H9 (cell line): Measurements from ENCODE around the gene FRY. TPM values are rescaled to one million over a fixed set of nuclear protein-coding genes. Genes with fewer than 3 reads are reported as not detected.

ENCODE experiments used
- DNase-seq: peaks from one replicate; pipeline ENCODE4 v3.0.0-alpha.2; 2017
- H2AFZ ChIP-seq: one replicate; pipeline ENCODE4 v1.6.1; 2013; ENCODE audit warnings: mild to moderate bottlenecking, low read length, control low read depth, moderate library complexity
- H2AK5ac ChIP-seq: 2 replicates; pipeline ENCODE4 v1.6.1; 2013; ENCODE audit warnings: low read length, control low read depth, mixed read lengths; ENCODE audit not compliant: insufficient read length
- H2BK120ac ChIP-seq: one replicate; pipeline ENCODE4 v1.6.1; 2013; ENCODE audit warnings: low read depth, mild to moderate bottlenecking, low read length, control low read depth, inconsistent platforms; ENCODE audit not compliant: poor library complexity, severe bottlenecking
- H2BK12ac ChIP-seq: 2 replicates; pipeline ENCODE4 v1.6.1; 2013; ENCODE audit warnings: low read length, control low read depth, mixed read lengths, low read depth; ENCODE audit not compliant: insufficient read length
- H2BK15ac ChIP-seq: 2 replicates; pipeline ENCODE4 v1.6.1; 2013; ENCODE audit warnings: low read depth, low read length, control low read depth
- H2BK20ac ChIP-seq: one replicate; pipeline ENCODE4 v1.6.1; 2013; ENCODE audit warnings: low read depth, mild to moderate bottlenecking, low read length, control low read depth, inconsistent platforms; ENCODE audit not compliant: poor library complexity, severe bottlenecking
- H2BK5ac ChIP-seq: 2 replicates; pipeline ENCODE4 v1.6.1; 2013; ENCODE audit warnings: low read length, control low read depth, mixed read lengths; ENCODE audit not compliant: insufficient read length
- H3K14ac ChIP-seq: 2 replicates; pipeline ENCODE4 v1.6.1; 2013; ENCODE audit warnings: low read length, control low read depth; ENCODE audit not compliant: insufficient read depth
- H3K18ac ChIP-seq: 2 replicates; pipeline ENCODE4 v1.6.1; 2013; ENCODE audit warnings: low read depth, mild to moderate bottlenecking, mixed read lengths, low read length, control low read depth; ENCODE audit not compliant: insufficient read length
- H3K23ac ChIP-seq: 2 replicates; pipeline ENCODE4 v1.6.1; 2013; ENCODE audit warnings: low read length, control low read depth, mixed read lengths, low read depth; ENCODE audit not compliant: insufficient read length
- H3K23me2 ChIP-seq: 2 replicates; pipeline ENCODE4 v1.6.1; 2013; ENCODE audit warnings: low read depth, mild to moderate bottlenecking, mixed read lengths, low read length, control low read depth; ENCODE audit not compliant: insufficient read length, poor library complexity, severe bottlenecking
- H3K27ac ChIP-seq: 2 replicates; pipeline ENCODE4 v1.5.1; 2013; ENCODE audit warnings: low read length, control low read depth, mixed read lengths, low read depth; ENCODE audit not compliant: insufficient read length
- H3K27me3 ChIP-seq: 2 replicates; pipeline ENCODE4 v1.6.1; 2013; ENCODE audit warnings: low read length, control low read depth, inconsistent platforms; ENCODE audit not compliant: insufficient read depth
- H3K4ac ChIP-seq: 2 replicates; pipeline ENCODE4 v1.6.1; 2013; ENCODE audit warnings: low read depth, mild to moderate bottlenecking, control low read depth, inconsistent platforms, low read length, moderate library complexity
- H3K4me1 ChIP-seq: 2 replicates; pipeline ENCODE4 v1.6.1; 2013; ENCODE audit warnings: low read length, control low read depth, inconsistent platforms; ENCODE audit not compliant: insufficient read depth
- H3K4me2 ChIP-seq: 2 replicates; pipeline ENCODE4 v1.6.1; 2013; ENCODE audit warnings: low read length, control low read depth, mixed read lengths; ENCODE audit not compliant: insufficient read length, insufficient read depth
- H3K56ac ChIP-seq: 2 replicates; pipeline ENCODE4 v1.6.1; 2013; ENCODE audit warnings: low read depth, mild to moderate bottlenecking, mixed read lengths, low read length, control low read depth; ENCODE audit not compliant: insufficient read length
- H3K79me1 ChIP-seq: 2 replicates; pipeline ENCODE4 v1.6.1; 2013; ENCODE audit warnings: low read depth, mild to moderate bottlenecking, moderate library complexity, low read length, control low read depth, inconsistent platforms; ENCODE audit not compliant: insufficient read depth, poor library complexity, severe bottlenecking
- H3K79me2 ChIP-seq: 2 replicates; pipeline ENCODE4 v1.6.1; 2013; ENCODE audit warnings: low read length, control low read depth, inconsistent platforms; ENCODE audit not compliant: insufficient read depth
- H3K9ac ChIP-seq: 2 replicates; pipeline ENCODE4 v1.6.1; 2013; ENCODE audit warnings: low read length, control low read depth, mixed read lengths; ENCODE audit not compliant: insufficient read length; ENCODE audit errors: extremely low read depth
- H3K9me3 ChIP-seq: one replicate; pipeline ENCODE4 v1.6.1; 2013; ENCODE audit warnings: low read depth, low read length, inconsistent platforms; ENCODE audit not compliant: control insufficient read depth
- H3T11ph ChIP-seq: one replicate; pipeline ENCODE4 v1.6.1; 2013; ENCODE audit warnings: mild to moderate bottlenecking, low read length, control low read depth, inconsistent platforms
- H4K20me1 ChIP-seq: one replicate; pipeline ENCODE4 v1.6.1; 2013; ENCODE audit not compliant: control insufficient read depth, insufficient read length, insufficient read depth
- H4K5ac ChIP-seq: 2 replicates; pipeline ENCODE4 v1.6.1; 2013; ENCODE audit warnings: low read depth, mild to moderate bottlenecking, mixed read lengths, low read length, control low read depth; ENCODE audit not compliant: insufficient read length
- H4K8ac ChIP-seq: replicated peaks from 2 replicates; pipeline ENCODE4 v1.6.1; 2013; ENCODE audit warnings: low read length, control low read depth, mixed read lengths, low read depth; ENCODE audit not compliant: insufficient read length
- H4K91ac ChIP-seq: 2 replicates; pipeline ENCODE4 v1.6.1; 2013; ENCODE audit warnings: low read depth, mild to moderate bottlenecking, moderate library complexity, mixed read lengths, low read length, control low read depth; ENCODE audit not compliant: insufficient read length
- H3K27ac Mint-ChIP-seq, 3 experiments: 2 replicates in 2 of 3; 3 replicates in 1 of 3; pipeline ENCODE4 v1.8.0; 2020 to 2021; ENCODE audit warnings: mixed read lengths in 3 of 3, mild to moderate bottlenecking in 1 of 3, moderate library complexity in 1 of 3
- H3K27me3 Mint-ChIP-seq: 2 replicates; pipeline ENCODE4 v1.8.0; 2021; ENCODE audit warnings: low read depth, mild to moderate bottlenecking, moderate library complexity, mixed read lengths
- H3K36me3 Mint-ChIP-seq, 3 experiments: 2 replicates in 2 of 3; 3 replicates in 1 of 3; pipeline ENCODE4 v1.8.0; 2020 to 2021; ENCODE audit warnings: low read depth in 3 of 3, mixed read lengths in 3 of 3; ENCODE audit not compliant: insufficient read depth in 1 of 3
- H3K4me1 Mint-ChIP-seq, 2 experiments: 2 replicates each; pipeline ENCODE4 v1.8.0; 2020; ENCODE audit warnings: mixed read lengths in 2 of 2
- H3K4me3 Mint-ChIP-seq, 2 experiments: 2 replicates in 1 of 2; 3 replicates in 1 of 2; pipeline ENCODE4 v1.8.0; 2020 to 2021; ENCODE audit warnings: mild to moderate bottlenecking in 2 of 2, mixed read lengths in 2 of 2, moderate library complexity in 1 of 2
- H3K9me3 Mint-ChIP-seq, 2 experiments: 2 replicates in 1 of 2; 3 replicates in 1 of 2; pipeline ENCODE4 v1.8.0; 2020; ENCODE audit warnings: mild to moderate bottlenecking in 2 of 2, mixed read lengths in 2 of 2, moderate library complexity in 1 of 2
- CTCF ChIP-seq: fragments of 200-600 bp; sonication (generic); conservative IDR thresholded peaks from 3 replicates; pipeline ENCODE4 v1.8.0; 2021; ENCODE audit warnings: antibody characterized with exemption, mild to moderate bottlenecking
- WGBS: extraction: QIAGEN DNeasy Blood & Tissue Kit; methylation state at CpG from one replicate; pipeline ENCODE4 v1.1.7; 2013; ENCODE audit warnings: missing lambda C conversion rate, low lambda C conversion rate, mixed read lengths; ENCODE audit not compliant: insufficient read length; ENCODE audit errors: extremely low coverage; 5-methylcytosine and 5-hydroxymethylcytosine counted together
- total RNA-seq: library from RNA; stranded (reverse); gene quantifications from 2 replicates; pipeline ENCODE4 v1.2.1, GENCODE V29; 2021

FRY gene
- total RNA-seq, 1 experiment from 2014 or later, result 5.2 TPM

DNA sequence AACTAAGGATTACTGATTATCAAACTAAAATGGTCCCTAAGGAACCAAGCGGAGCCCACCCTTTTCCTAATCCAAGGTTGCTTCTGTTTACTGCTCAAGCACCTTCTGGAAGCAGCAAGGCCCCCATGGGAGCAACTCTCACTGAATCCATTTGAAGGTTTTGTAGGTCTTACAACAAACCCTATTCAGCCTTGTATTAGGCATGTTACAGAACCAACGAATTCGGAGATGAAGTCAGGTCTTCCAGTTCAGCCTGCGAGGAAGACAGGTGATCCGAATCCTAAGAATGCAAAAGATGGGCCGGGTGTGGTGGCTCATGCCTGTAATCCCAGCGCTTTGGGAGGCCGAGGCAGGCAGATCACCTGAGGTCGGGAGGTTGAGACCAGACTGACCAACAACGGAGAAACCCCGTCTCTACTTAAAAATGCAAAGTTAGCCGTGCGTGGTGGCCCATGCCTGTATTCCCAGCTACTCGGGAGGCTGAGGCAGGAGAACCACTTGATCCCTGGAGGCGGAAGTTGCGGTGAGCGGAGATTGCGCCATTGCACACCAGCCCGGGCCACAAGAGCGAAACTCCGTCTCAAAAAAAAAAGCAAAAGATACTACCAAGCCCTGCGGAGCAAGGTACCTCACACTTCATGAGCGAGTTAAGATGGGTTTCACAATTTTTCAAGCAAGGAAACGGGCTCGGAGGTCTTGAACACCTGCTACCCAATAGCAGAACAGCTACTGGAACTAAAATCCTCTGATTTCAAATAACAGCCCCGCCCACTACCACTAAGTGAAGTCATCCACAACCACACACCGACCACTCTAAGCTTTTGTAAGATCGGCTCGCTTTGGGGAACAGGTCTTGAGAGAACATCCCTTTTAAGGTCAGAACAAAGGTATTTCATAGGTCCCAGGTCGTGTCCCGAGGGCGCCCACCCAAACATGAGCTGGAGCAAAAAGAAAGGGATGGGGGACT lies 283.0 kb downstream of the FRY start:
- no peaks in the 10 kb centered on the region for H3K79me1 ChIP-seq
- no peak overlapping the region for H3K56ac ChIP-seq
- Mint-ChIP-seq H3K36me3 (peaks cover 2 to 12% (median 10%) of the 10 kb centered on the region in 3 experiments; a peak in 5 of 7 replicates), H3K27me3 (no peaks in the 10 kb centered on the region), H3K4me1 (peaks cover 10 to 13% of the 10 kb centered on the region in 2 experiments; a peak in 3 of 4 replicates), H3K4me3 (peak overlapping the region; percentile 88 to 89), H3K27ac (peak overlapping the region; percentile 93 to 99 (median 96); a peak in 6 of 7 replicates), H3K9me3 (no peaks in the 10 kb centered on the region)
- no peak overlapping the region for H3K4ac ChIP-seq
- no peak overlapping the region for H4K5ac ChIP-seq
- H3K4me2 ChIP-seq, result peak overlapping the region; percentile 96
- H2AFZ ChIP-seq, result no peak overlapping the region
- H4K91ac ChIP-seq, result no peak overlapping the region
- H3K18ac ChIP-seq, result peak overlapping the region; percentile 55
- peaks cover 10% of the 10 kb centered on the region for H3K23me2 ChIP-seq
- no peaks in the 10 kb centered on the region for H3K27me3 ChIP-seq
- H2BK12ac ChIP-seq, result no peak overlapping the region
- WGBS, result no CpG with 5 or more reads among the region's 32 CpGs
- no peaks in the 10 kb centered on the region for H3K79me2 ChIP-seq
- no peak overlapping the region for H2BK5ac ChIP-seq
- H3K9ac ChIP-seq, result peak overlapping the region; percentile 99
- H3T11ph ChIP-seq, result no peak overlapping the region
- no peak overlapping the region for H2BK120ac ChIP-seq
- no peaks in the 10 kb centered on the region for H4K20me1 ChIP-seq
- H3K4me1 ChIP-seq, result no peaks in the 10 kb centered on the region
- peak overlapping the region; percentile 77; the same call in 1 of the 2 replicates for H3K14ac ChIP-seq
- H3K9me3 ChIP-seq, result no peaks in the 10 kb centered on the region
- H4K8ac ChIP-seq, result no peak overlapping the region
- no peak overlapping the region for H2AK5ac ChIP-seq
- no peak for DNase-seq
- TF ChIP-seq CTCF, result no peak
- no peak overlapping the region for H2BK20ac ChIP-seq
- H2BK15ac ChIP-seq, result no peak overlapping the region
- peak overlapping the region; percentile 14 for H3K27ac ChIP-seq
- no peak overlapping the region for H3K23ac ChIP-seq
